ENCODE data around the gene TACC2.

DNA sequence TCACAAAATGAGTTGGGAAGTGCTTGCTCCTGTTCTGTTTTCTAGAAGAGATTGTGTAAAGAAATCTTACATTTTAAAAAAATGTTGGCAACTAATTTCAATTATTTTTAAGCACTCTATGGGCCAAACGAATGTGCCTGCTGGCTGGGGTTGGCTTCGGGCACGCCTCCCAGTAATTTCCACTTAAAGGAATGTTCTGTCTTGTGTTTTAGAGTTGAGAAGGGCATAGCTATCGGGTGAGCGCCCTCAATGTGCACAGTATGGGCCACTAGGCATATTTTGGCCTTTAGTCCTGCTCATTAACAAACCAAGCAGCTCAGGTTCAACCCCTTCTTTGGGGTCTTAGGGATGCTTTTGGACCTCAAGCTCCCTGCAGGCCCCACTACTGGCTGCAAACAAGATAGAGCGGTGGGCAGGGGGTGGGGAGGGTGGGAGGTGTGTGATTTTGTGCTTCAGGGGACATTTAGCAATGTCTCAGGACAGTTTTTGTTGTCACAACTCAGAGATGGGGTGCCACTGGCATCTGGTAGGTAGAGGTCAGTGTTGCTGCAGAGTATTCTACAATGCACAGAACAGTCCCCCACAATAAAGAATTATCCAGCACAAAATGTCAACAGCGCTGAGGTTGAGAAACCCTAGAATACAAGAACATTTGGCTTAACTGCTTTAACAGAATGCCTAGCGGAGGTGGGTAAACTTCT, 40.7 kb downstream of the TACC2 start:
- TF ChIP-seq, protein P1, sequence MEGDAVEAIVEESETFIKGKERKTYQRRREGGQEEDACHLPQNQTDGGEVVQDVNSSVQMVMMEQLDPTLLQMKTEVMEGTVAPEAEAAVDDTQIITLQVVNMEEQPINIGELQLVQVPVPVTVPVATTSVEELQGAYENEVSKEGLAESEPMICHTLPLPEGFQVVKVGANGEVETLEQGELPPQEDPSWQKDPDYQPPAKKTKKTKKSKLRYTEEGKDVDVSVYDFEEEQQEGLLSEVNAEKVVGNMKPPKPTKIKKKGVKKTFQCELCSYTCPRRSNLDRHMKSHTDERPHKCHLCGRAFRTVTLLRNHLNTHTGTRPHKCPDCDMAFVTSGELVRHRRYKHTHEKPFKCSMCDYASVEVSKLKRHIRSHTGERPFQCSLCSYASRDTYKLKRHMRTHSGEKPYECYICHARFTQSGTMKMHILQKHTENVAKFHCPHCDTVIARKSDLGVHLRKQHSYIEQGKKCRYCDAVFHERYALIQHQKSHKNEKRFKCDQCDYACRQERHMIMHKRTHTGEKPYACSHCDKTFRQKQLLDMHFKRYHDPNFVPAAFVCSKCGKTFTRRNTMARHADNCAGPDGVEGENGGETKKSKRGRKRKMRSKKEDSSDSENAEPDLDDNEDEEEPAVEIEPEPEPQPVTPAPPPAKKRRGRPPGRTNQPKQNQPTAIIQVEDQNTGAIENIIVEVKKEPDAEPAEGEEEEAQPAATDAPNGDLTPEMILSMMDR (IDR thresholded peaks at IDR 0.05): no peak
- no peak for TF ChIP-seq EZH2 (IDR thresholded peaks at IDR 0.05; ENCODE audit: borderline replicate concordance, insufficient read depth, low read depth, low read length, poor library complexity, severe bottlenecking)

All from B cell (primary cell).